ENCODE measurements around the gene GPATCH3. TPM values are rescaled to one million over a fixed set of nuclear protein-coding genes. Genes with fewer than 3 reads are reported as not detected.
"Not testable (repeated sequence)": the region's sequence is repeated elsewhere in the genome, so short reads cannot be mapped to it uniquely, and the experiment has no call there.

GPATCH3 gene
- polyA plus RNA-seq, 12 donors: 7.4 to 12.3 (median 10.1) TPM; not detected in 1

DNA sequence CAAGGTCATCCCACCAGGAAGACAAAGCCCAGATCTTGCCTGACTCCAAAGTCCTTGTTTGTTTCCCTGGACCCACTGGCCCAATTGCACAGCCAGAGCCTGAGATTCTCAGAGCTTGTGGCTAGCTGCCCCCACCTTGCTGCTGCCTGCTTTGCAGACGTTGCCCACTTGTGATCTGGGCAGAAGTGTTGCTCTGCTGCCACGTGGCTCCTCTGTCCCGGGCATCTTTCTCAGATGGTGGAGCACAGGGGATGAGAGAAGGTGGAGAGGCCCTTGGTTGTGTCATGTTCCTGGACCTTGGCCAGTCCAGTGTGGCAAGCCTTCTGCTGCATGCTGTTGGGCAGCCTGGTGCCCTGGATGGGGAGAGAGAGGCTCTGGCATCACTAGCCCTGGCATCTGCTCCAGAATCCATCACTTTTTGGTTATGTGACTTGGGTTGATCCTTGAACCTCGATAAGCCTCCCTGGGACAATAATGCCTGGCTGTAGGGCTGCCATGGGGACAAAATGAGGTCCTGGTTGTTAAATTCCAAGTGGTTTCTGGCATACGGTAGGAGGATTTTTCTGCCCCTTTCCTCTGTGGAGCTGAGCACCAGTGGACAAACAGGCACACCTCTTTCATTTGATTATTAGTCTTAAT, 15.1 kb upstream of the GPATCH3 start:
- DNase-seq: no peak

- DNase-seq: no peak
These were observed 13.7 kb upstream of the GPATCH3 start, which contains the start of gene NR0B2 for GRCh38 chr1:26913754-26914619. TSS of gene NR0B2 (minus strand) at chr1:26913975. CDS start at chr1:26913940, 35 bp downstream.

- DNase-seq: no peak
These were observed 13.1 kb upstream of the GPATCH3 start for GRCh38 chr1:26913389-26913753.

DNA sequence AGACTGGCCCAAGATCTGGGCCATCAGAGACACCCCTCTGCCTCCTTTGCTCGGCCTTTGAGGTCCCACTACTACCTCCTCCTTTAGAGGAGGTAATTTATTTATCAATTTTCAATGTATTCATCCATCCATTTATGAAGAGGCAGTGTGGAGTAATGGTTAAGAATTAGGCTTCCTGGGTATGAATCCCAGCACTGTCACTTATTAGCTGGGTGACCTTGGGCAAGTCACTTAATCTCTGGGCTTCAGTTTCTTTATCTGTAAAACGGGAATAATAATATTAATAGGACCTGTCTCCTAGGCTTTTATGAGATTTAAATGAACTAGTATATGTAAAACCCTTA, 11.9 kb upstream of the GPATCH3 start:
- DNase-seq: no peak

DNA sequence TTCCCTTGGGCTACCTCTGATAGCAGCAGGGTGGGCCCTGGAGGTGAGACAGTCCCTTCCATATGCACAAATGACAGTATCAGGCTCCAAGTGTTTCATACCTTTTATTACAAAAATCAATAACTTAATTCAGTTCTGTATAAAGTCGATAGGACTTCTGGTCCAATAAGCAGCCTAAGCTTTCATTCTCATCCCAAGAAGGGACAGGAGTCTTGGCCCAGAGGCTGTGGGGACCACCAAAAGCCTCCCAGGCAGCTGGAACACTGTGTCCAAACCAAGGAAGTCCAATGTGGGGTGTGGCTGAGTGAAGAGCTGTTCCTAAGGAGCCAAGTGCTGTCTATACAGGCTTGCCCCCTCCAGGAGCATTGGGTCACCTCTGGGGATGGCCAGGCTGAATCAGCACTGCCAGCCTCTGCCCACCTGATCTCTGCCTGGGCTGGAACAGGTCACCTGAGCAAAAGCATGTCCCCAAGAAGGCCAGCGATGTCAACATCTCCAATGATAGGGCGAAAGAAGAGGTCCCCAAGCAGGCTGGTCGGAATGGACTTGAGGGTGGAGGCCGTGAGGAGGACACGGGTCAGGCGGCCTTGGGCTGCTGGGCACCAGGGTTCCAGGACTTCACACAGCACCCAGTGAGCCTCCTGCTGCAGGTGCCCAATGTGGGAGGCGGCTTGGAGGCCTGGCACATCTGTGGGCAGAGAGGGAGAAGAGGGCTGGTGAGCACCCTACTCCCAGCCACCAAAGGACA, 11.3 kb upstream of the GPATCH3 start:
- no peak for DNase-seq

- no peak for DNase-seq
These were observed 10.3 kb upstream of the GPATCH3 start for GRCh38 chr1:26910343-26911160.

GRCh38 chr1:26909951-26910342, 9.7 kb upstream of the GPATCH3 start:
- DNase-seq: no peak

- no peak for DNase-seq
These were observed 7.0 kb upstream of the GPATCH3 start for GRCh38 chr1:26907071-26907917.

- no peak for DNase-seq
These were observed 696 bp upstream of the GPATCH3 start for GRCh38 chr1:26900815-26901511.

DNA sequence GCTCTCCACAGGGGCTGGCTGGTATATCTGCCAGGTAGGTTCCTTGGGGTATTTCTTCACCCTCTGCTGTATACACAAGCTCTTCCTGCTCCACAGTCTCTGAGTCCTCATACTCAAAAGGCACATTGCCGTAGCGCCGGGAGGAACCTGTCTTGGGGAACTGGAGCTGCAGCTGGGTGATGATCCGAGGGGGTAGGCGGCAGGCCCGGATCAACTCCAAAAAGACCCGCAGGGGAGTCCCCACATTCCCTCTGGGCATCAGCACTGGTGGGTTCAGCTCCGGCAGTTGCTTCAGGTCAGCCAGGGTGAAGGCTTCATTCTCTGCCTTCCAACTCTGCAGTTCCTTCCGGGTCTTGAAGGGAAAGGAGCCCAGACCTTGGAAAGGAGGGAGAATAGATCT, 2.9 kb downstream of the GPATCH3 start:
- DNase-seq: no peak

DNA sequence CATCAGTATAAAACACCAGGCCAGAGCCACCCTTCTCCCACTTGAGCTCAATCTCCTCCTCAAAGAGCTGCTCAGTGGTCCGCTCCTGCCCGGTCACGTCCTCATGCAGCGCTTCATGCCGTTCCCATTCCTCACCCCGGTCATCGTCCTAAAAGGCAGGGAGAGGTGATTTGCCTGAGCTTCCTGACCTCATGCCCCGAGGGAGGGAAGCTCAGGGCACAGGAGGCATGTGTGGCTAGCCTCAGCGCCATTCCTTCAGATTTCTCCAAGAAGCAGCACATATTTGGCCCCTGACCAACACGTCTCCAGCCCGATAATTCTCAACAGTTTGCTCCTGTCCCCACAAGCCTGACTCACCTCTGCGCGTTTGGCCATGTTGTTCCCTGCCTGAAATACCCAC, 6.0 kb downstream of the GPATCH3 start:
- no peak for DNase-seq

GRCh38 chr1:26890467-26890796, 9.8 kb downstream of the GPATCH3 start:
- DNase-seq: no peak

DNA sequence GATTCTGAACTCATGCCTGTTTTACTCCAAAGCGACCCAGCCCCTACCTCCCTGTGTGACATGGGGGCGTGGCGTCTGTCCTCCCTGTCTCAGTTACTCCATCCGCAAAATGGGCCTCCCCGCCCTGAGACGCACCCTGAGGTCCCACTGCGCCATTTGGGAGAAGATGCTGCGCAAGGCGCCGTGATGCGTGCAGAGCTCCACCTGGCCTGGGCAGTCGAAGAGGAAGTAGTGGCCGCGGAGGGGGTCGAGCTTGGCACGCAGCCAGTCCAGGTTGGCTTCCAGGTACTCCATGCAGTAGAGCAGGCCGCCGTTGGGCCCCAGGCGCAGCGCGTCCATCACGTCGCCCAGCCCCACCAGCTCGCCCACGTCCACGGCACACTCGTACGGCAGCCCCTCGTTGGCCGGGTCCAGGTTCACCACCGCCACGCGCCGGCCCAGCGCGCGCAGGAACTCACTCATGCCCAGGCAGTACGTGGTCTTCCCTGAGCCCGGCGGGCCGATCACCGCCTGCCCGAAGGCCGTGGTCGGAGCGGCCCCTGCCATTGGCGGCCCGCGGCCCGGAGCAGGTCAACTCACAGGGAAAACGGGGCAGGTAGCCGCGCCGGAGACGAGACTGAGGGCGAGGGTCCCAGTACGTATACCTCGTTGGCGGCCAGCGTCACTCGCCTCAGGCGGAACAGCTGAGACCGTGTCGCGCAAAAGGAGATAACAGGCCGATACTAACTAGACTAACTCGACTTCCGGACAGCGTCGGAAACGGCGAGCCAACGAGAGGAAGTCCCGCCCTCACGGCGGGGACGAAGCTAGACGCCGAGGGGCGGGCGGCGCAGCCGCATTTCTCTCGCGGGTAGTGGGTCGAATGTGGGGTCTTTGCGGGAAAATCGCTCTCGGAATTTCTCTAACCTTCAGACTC, 10.5 kb downstream of the GPATCH3 start, which contains the start of gene GPN2:
Gene GPN2 (minus strand): TSS at position 733 of the 916 bp plus-strand sequence. CDS start 187 bp downstream, at position 546.
- DNase-seq: peak; percentile 88

DNA sequence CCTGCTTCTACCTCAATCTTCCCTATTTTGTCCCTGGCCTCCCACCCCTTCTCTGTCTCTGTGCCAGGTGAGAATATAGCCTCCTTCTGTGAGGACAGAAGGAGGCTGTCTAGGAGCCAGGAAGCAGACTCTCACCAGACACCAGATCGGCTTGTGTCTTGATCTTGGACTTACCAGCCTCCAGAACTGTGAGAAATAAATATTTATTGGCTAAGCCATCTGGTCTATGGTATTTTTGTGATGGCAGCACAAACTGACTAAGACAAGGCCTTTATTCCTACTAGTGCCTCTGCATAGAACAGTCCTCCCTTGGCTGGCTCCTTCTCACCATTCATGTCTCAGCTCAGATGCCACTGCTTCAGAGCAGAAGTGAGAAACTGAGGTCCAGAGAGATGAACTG, 12.0 kb downstream of the GPATCH3 start:
- no peak for DNase-seq

- DNase-seq: no peak
These were observed 13.1 kb downstream of the GPATCH3 start for GRCh38 chr1:26887125-26887524.

DNA sequence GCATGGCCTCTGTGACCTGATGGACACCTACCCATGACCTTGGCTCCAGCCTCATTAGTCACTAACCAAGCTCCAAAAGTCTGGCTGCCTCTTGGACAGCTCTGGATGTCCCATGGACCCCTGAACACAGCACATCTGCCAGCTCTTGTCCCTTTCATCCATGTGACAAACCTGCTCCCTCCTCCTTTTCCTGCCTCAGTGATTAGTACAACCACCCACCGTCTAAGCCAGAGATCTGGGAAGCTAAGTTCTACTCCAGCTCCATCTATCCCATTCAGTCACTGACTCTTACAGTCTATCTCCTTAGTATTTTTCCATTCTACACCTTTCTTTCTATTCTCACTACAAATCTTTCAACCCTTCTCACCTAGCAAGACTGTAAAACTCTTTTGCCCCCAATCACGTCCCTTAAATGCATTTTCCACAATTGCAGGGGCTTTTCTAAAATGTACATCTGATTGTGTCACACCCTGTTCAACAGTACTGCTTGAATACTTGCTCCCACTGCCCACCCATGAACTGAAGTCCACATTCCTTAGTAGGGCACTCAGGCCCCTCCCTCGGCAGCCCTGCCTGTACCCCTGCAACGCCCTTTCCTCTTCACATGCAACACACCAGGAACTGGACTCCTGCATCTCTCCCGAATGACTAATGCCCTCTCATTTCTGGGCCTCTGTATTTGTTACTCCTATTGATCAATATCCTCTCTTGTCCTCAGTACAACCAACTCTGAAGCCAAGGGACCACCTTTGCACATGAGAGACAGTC, 17.4 kb downstream of the GPATCH3 start:
- DNase-seq: no peak

GRCh38 chr1:26881611-26882010, 18.7 kb downstream of the GPATCH3 start:
- DNase-seq: not testable (repeated sequence)

DNA sequence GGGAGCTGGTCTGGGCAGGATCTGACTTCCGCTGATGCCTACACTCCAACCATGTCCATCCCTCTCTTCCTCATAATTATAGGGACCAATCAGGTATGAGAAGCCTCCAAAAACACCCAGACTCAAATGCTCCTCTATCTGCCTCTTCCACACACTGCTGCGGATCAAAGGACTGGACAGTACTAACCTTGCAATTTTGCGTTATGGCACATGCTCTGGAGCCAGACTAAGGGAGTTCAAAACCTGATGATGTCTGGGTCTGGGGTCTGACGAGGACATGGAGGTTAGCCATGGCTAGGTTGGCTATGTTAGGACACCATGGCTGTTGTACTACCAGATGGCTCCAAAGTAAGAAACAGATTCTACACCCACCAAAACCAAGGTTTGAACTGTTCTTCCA, 20.5 kb downstream of the GPATCH3 start:
- no peak for DNase-seq

Data from muscle of arm (tissue), 12 donors.